WTC11 (cell line): ENCODE results near the gene POLE2. TPM values are rescaled to one million over a fixed set of nuclear protein-coding genes. Genes with fewer than 3 reads are reported as not detected.
"Not testable (repeated sequence)": the region's sequence is repeated elsewhere in the genome, so short reads cannot be mapped to it uniquely, and the experiment has no call there.

Source experiments
- ATAC-seq: fragments of 200-7000 bp; cut with Tn5 transposase; 2 replicates; pipeline ENCODE4 v1.10.0; 2021; ENCODE audit warnings: mild to moderate bottlenecking, moderate library complexity
- CTCF ChIA-PET: fragments of 300-600 bp; sonication (Branson Sonifier 250); formaldehyde crosslinking; loops from one replicate; lab custom pipeline; 2021; ENCODE audit warnings: antibody characterized with exemption; lab: Charles Lee
- POLR2A ChIA-PET: fragments of 350-600 bp; sonication (Branson Sonifier 250); formaldehyde crosslinking; loops from one replicate; lab custom pipeline; 2021; ENCODE audit warnings: antibody characterized with exemption; lab: Charles Lee
- DNase-seq: peaks from one replicate; pipeline ENCODE4 v3.0.0; 2021; ENCODE audit warnings: low spot score
- H3K27ac Mint-ChIP-seq: 2 replicates; pipeline ENCODE4 v1.8.0; 2021; ENCODE audit warnings: mixed read lengths
- H3K27me3 Mint-ChIP-seq: 2 replicates; pipeline ENCODE4 v1.8.0; 2021; ENCODE audit warnings: low read depth, mild to moderate bottlenecking, moderate library complexity, mixed read lengths
- H3K36me3 Mint-ChIP-seq: 2 replicates; pipeline ENCODE4 v1.8.0; 2021; ENCODE audit warnings: mixed read lengths
- H3K4me1 Mint-ChIP-seq: 2 replicates; pipeline ENCODE4 v1.8.0; 2022; ENCODE audit warnings: mixed read lengths
- H3K4me3 Mint-ChIP-seq: 2 replicates; pipeline ENCODE4 v1.8.0; 2021; ENCODE audit warnings: mild to moderate bottlenecking, moderate library complexity, mixed read lengths
- H3K9me3 Mint-ChIP-seq: 2 replicates; pipeline ENCODE4 v1.8.0; 2021; ENCODE audit warnings: mixed read lengths
- GABPB1 ChIP-seq: sonication (generic); formaldehyde crosslinking; IDR thresholded peaks from 2 replicates; pipeline ENCODE4 v1.8.1; 2023; ENCODE audit warnings: mild to moderate bottlenecking, missing genetic modification reagents
- GTF2I ChIP-seq: fragments of 250-450 bp; sonication (Bioruptor Pico); conservative IDR thresholded peaks from 2 replicates; pipeline ENCODE4 v1.4.0; 2021; ENCODE audit warnings: mild to moderate bottlenecking
- KAT7 ChIP-seq: sonication (generic); formaldehyde crosslinking; IDR thresholded peaks from 2 replicates; pipeline ENCODE4 v1.8.1; 2023; ENCODE audit warnings: missing genetic modification reagents, mild to moderate bottlenecking, borderline replicate concordance
- NR1H2 ChIP-seq: sonication (generic); formaldehyde crosslinking; IDR thresholded peaks from 2 replicates; pipeline ENCODE4 v1.9.0; 2021; ENCODE audit warnings: mild to moderate bottlenecking, moderate library complexity, missing genetic modification reagents
- NR2C2 ChIP-seq: sonication (generic); formaldehyde crosslinking; IDR thresholded peaks from 2 replicates; pipeline ENCODE4 v1.8.0; 2022; ENCODE audit warnings: mild to moderate bottlenecking, missing genetic modification reagents
- OVOL2 ChIP-seq: fragments of 250-450 bp; sonication (Bioruptor Pico); IDR thresholded peaks from 2 replicates; pipeline ENCODE4 v1.9.0; 2021; ENCODE audit warnings: mild to moderate bottlenecking, borderline replicate concordance
- SMAD3 ChIP-seq: sonication (generic); formaldehyde crosslinking; IDR thresholded peaks from 2 replicates; pipeline ENCODE4 v1.8.0; 2022; ENCODE audit warnings: missing genetic modification reagents, mild to moderate bottlenecking, borderline replicate concordance
- TEAD4 ChIP-seq: sonication (generic); formaldehyde crosslinking; IDR thresholded peaks from 2 replicates; pipeline ENCODE4 v1.8.0; 2022; ENCODE audit warnings: mild to moderate bottlenecking, missing genetic modification reagents
- ZBTB21 ChIP-seq: sonication (generic); formaldehyde crosslinking; IDR thresholded peaks from 2 replicates; pipeline ENCODE4 v1.8.1; 2023; ENCODE audit warnings: mild to moderate bottlenecking, missing genetic modification reagents, borderline replicate concordance
- ZNF121 ChIP-seq: sonication (generic); formaldehyde crosslinking; IDR thresholded peaks from 2 replicates; pipeline ENCODE4 v1.8.0; 2023; ENCODE audit warnings: missing genetic modification reagents
- ZNF219 ChIP-seq: sonication (generic); formaldehyde crosslinking; IDR thresholded peaks from 2 replicates; pipeline ENCODE4 v1.8.0; 2023; ENCODE audit warnings: missing genetic modification reagents, mild to moderate bottlenecking, borderline replicate concordance
- ZNF423 ChIP-seq: fragments of 250-450 bp; sonication (Bioruptor Pico); IDR thresholded peaks from 2 replicates; pipeline ENCODE4 v2.1.2; 2022; ENCODE audit warnings: mild to moderate bottlenecking, moderate library complexity
- total RNA-seq: library from RNA; stranded (reverse); gene quantifications from 3 replicates; pipeline ENCODE4 v1.2.3, GENCODE V29; 2021
- TF ChIP-seq, protein P1 (sequence below): fragments of 250-450 bp; sonication (Bioruptor Pico); IDR thresholded peaks from 2 replicates; pipeline ENCODE4 v1.9.0; 2021; ENCODE audit warnings: moderate library complexity, mild to moderate bottlenecking, inconsistent platforms, borderline replicate concordance
- TF ChIP-seq, protein P2 (sequence below): fragments of 200-600 bp; IDR thresholded peaks from 2 replicates; pipeline ENCODE4 v1.8.0; 2022; ENCODE audit warnings: antibody characterized with exemption
- TF ChIP-seq, protein P3 (sequence below): sonication (generic); formaldehyde crosslinking; IDR thresholded peaks from 2 replicates; pipeline ENCODE4 v1.8.0; 2023; ENCODE audit warnings: missing genetic modification reagents
- TF ChIP-seq, protein P4 (sequence below): fragments of 250-450 bp; sonication (Bioruptor Pico); IDR thresholded peaks from 2 replicates; pipeline ENCODE4 v2.1.2; 2022; ENCODE audit warnings: mild to moderate bottlenecking, moderate library complexity

The POLE2 gene
- total RNA-seq, 1 experiment from 2014 or later = 24.6 TPM

DNA sequence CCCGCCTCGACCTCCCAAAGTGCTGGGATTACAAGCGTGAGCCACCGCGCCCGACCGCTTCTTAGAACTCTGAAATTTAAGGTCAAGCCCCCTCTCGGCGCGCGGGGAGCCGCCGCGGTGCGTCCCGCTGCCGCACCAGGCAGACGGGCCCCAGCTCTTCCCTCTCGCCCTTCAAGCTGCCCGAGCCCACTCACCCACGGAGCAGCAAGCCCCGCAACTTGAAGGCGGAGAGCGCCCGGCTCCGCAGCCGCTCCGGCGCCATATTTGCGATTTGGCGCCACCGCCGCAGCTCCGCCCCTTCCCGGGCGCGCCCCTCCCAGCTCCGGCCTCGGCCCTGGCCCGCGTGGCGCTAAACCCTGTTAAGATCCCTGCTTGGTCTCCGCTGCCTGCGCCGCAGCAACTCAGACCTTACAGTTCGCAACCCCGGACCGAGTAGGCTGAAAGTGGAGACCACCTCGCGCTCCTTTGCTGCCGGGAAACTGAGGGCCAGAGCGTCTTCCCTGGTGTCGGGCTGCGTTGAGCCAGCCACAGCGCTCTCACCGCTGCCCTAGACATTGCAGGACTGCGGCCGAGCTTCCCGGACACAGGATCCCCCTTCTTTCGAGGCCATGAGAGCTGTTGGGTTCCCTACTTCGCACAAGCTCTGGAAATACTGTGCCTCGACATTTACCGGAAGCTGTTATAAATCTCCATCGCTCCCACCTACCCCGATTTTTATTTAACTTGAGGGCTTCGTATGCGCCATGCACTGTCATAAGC lies at the start of gene POLE2 (continued):
- peak; percentile 56 for TF ChIP-seq GABPB1
- TF ChIP-seq TEAD4 (CRISPR knock-in tag) = no peak
- TF ChIP-seq ZBTB21 = 0 out of 2 replicates have a peak, but pooled peaks have one; percentile 69
- TF ChIP-seq, all 79 proteins: peak for 29

DNA sequence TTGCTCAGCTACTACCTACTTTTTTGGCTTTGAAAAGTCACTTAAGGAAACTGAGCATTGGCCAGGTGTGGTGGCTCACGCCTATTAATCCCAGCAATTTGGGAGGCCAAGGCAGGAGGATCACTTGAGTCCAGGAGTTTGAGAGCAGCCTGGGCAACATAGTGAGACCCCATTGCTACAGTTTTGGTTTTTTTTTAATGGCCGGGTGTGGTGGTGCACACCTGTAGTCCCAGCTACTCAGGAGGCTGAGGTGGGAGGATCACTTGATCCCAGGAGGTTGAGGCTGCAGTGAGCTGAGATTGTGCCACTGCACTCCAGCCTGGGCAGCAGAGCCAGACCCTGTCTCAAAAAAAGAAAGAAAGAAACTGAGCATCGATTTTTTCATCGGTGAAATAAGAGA lies 47.7 kb upstream of the POLE2 start:
- H3K27ac Mint-ChIP-seq, CTCF ChIA-PET, DNase-seq, ATAC-seq, H3K4me1 Mint-ChIP-seq, POLR2A ChIA-PET, H3K36me3 Mint-ChIP-seq, H3K27me3 Mint-ChIP-seq, H3K9me3 Mint-ChIP-seq, H3K4me3 Mint-ChIP-seq: not testable (repeated sequence)
- TF ChIP-seq GTF2I (CRISPR knock-in tag) (peak; percentile 78), ZNF121 (CRISPR knock-in tag) (peak; percentile 77; the same call in 1 of the 2 replicates)

DNA sequence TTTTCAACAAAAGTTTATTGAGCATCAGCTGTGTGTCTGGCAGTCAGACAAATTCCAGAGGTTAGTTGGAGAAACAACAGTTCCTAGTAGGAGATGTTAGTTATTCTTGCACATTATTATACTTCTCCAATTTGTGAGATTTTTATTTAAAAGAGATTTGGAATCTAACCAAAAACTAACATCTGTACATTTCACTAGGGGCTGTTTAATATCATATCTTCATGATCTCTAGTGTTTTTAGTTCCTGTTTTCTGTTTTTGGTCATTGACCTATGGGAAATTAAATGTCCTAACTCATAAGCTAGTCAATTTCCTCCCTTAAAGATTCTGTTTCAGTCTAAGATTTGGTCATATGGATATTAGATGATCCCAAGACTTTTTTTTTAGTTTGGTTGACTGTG lies 45.8 kb upstream of the POLE2 start:
- ATAC-seq (no peak), DNase-seq (no peak)
- Mint-ChIP-seq H3K27me3 (no peaks in the 10 kb centered on the region), H3K36me3 (no peaks in the 10 kb centered on the region), H3K27ac (no peak overlapping the region), H3K4me3 (no peak overlapping the region), H3K9me3 (no peaks in the 10 kb centered on the region), H3K4me1 (no peaks in the 10 kb centered on the region)
- CTCF ChIA-PET = no interaction called here
- TF ChIP-seq, protein P1, sequence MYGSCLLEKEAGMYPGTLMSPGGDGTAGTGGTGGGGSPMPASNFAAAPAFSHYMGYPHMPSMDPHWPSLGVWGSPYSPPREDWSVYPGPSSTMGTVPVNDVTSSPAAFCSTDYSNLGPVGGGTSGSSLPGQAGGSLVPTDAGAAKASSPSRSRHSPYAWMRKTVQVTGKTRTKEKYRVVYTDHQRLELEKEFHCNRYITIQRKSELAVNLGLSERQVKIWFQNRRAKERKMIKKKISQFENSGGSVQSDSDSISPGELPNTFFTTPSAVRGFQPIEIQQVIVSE (CRISPR knock-in tag) = no peak
- POLR2A ChIA-PET = no interaction called here

DNA sequence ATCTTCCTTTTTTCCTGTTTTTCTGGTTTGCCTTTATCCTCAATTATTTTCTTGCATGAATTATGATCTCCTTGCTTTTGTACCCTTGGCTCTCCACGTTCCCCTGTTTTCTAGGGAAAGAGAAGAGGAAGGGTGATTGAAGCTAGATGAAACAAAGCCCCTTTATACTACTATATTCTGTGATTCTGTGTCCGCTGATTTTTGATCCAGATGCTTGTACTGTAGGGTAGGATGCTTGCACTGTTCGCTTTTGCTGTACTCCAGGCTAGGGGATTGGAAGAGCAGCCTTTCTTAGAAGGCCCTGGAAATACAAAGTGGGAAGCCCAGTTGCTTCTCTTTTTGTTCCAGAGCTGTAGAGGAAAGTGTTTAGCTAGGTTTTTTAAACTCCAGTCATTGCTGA lies 44.9 kb upstream of the POLE2 start:
- Mint-ChIP-seq H3K27me3 (no peaks in the 10 kb centered on the region), H3K4me1 (no peaks in the 10 kb centered on the region)
- DNase-seq = no peak
- ATAC-seq = no peak
- TF ChIP-seq NR2C2 (CRISPR knock-in tag) (no peak), OVOL2 (CRISPR knock-in tag) (no peak), GABPB1 (no peak), KAT7 (CRISPR knock-in tag) (no peak), SMAD3 (no peak), ZNF219 (CRISPR knock-in tag) (no peak)
- TF ChIP-seq, protein P2, sequence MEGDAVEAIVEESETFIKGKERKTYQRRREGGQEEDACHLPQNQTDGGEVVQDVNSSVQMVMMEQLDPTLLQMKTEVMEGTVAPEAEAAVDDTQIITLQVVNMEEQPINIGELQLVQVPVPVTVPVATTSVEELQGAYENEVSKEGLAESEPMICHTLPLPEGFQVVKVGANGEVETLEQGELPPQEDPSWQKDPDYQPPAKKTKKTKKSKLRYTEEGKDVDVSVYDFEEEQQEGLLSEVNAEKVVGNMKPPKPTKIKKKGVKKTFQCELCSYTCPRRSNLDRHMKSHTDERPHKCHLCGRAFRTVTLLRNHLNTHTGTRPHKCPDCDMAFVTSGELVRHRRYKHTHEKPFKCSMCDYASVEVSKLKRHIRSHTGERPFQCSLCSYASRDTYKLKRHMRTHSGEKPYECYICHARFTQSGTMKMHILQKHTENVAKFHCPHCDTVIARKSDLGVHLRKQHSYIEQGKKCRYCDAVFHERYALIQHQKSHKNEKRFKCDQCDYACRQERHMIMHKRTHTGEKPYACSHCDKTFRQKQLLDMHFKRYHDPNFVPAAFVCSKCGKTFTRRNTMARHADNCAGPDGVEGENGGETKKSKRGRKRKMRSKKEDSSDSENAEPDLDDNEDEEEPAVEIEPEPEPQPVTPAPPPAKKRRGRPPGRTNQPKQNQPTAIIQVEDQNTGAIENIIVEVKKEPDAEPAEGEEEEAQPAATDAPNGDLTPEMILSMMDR = no peak
- TF ChIP-seq, protein P3, sequence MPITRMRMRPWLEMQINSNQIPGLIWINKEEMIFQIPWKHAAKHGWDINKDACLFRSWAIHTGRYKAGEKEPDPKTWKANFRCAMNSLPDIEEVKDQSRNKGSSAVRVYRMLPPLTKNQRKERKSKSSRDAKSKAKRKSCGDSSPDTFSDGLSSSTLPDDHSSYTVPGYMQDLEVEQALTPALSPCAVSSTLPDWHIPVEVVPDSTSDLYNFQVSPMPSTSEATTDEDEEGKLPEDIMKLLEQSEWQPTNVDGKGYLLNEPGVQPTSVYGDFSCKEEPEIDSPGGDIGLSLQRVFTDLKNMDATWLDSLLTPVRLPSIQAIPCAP (CRISPR knock-in tag) = no peak
- TF ChIP-seq, all 79 proteins: peak for 0
- H3K27ac Mint-ChIP-seq = no peak overlapping the region
- POLR2A ChIA-PET = no interaction called here
- CTCF ChIA-PET = interaction anchor here (1.3 kb wide), 1 partner anchor 35 kb away, joined by 4 read pairs; the partner anchor contains the start of gene KLHDC2
- no peaks in the 10 kb centered on the region for H3K36me3 Mint-ChIP-seq
- H3K9me3 Mint-ChIP-seq = no peaks in the 10 kb centered on the region
- H3K4me3 Mint-ChIP-seq = no peak overlapping the region

DNA sequence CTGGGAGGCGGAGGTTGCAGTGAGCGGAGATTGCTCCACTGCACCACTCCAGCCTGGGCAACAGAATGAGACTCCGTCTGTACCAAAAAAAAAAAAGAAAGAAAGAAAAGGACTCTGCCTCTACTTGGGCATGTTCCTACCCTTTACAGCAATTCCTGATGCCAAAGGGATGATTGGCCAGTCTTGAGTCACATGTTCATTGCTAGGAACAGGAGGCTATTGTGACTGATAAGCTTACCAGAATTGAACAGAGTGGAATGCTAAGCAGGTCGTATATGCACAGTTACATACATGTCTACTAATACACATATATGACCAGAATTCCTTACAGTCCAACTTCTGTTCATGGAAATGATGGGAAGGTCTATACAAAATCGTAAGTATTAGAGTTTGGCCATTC lies 39.2 kb upstream of the POLE2 start:
- ChIA-PET POLR2A (interaction anchor here (0.6 kb wide), 1 partner anchor 121 kb away, joined by 3 read pairs; no protein-coding TSS in a partner anchor), CTCF (no interaction called here)
- Mint-ChIP-seq H3K4me3 (no peak overlapping the region), H3K9me3 (peaks cover 4% of the 10 kb centered on the region), H3K4me1 (no peaks in the 10 kb centered on the region), H3K27ac (no peak overlapping the region), H3K36me3 (no peaks in the 10 kb centered on the region), H3K27me3 (peaks cover 2% of the 10 kb centered on the region; the same call in 1 of the 2 replicates)
- TF ChIP-seq NR1H2 (CRISPR knock-in tag) (no peak), ZNF423 (CRISPR knock-in tag) (no peak)
- TF ChIP-seq, protein P4, sequence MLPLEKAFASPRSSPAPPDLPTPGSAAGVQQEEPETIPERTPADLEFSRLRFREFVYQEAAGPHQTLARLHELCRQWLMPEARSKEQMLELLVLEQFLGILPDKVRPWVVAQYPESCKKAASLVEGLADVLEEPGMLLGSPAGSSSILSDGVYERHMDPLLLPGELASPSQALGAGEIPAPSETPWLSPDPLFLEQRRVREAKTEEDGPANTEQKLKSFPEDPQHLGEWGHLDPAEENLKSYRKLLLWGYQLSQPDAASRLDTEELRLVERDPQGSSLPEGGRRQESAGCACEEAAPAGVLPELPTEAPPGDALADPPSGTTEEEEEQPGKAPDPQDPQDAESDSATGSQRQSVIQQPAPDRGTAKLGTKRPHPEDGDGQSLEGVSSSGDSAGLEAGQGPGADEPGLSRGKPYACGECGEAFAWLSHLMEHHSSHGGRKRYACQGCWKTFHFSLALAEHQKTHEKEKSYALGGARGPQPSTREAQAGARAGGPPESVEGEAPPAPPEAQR (CRISPR knock-in tag) = no peak
- ATAC-seq = no peak
- no peak for DNase-seq
